Measurements from ENCODE around the gene LAIR2.
"Not testable (repeated sequence)": the region's sequence is repeated elsewhere in the genome, so short reads cannot be mapped to it uniquely, and the experiment has no call there.

LAIR2 gene

GRCh38 chr19:54462047-54462654, 40.5 kb upstream of the LAIR2 start:
- no peak for DNase-seq (ENCODE audit: low spot score)
- TF ChIP-seq CTCF (IDR thresholded peaks at IDR 0.05; ENCODE audit: extremely low read depth, missing control alignments), result no peak

GRCh38 chr19:54462655-54463530, 39.7 kb upstream of the LAIR2 start:
- TF ChIP-seq CTCF (IDR thresholded peaks at IDR 0.05; ENCODE audit: extremely low read depth, missing control alignments), result no peak
- DNase-seq (ENCODE audit: low spot score), result peak; percentile 67

- no peak for TF ChIP-seq CTCF (IDR thresholded peaks at IDR 0.05; ENCODE audit: extremely low read depth, missing control alignments)
- peak; percentile 96 for DNase-seq (ENCODE audit: low spot score)
Measured at GRCh38 chr19:54463531-54464043, 39.0 kb upstream of the LAIR2 start, which contains the start of gene LENG9. LENG9 (minus strand) TSS chr19:54463778; CDS start chr19:54463526, 252 bp downstream.

GRCh38 chr19:54464044-54464629, 38.5 kb upstream of the LAIR2 start:
- TF ChIP-seq CTCF (IDR thresholded peaks at IDR 0.05; ENCODE audit: extremely low read depth, missing control alignments), result no peak
- peak; percentile 92 for DNase-seq (ENCODE audit: low spot score)

GRCh38 chr19:54464630-54465425, 37.8 kb upstream of the LAIR2 start:
- no peak for TF ChIP-seq CTCF (IDR thresholded peaks at IDR 0.05; ENCODE audit: extremely low read depth, missing control alignments)
- peak; percentile 95 for DNase-seq (ENCODE audit: low spot score)

GRCh38 chr19:54465426-54466109, 37.1 kb upstream of the LAIR2 start:
- no peak for DNase-seq (ENCODE audit: low spot score)
- TF ChIP-seq CTCF (IDR thresholded peaks at IDR 0.05; ENCODE audit: extremely low read depth, missing control alignments), result no peak

- DNase-seq (ENCODE audit: low spot score), result not testable (repeated sequence)
Measured at GRCh38 chr19:54466110-54466480, 36.5 kb upstream of the LAIR2 start.
